Esophagus squamous epithelium (tissue), 4 donors: Measurements from ENCODE around the gene HP1BP3.

Source experiments
- CTCF ChIP-seq, 6 experiments: fragments of 450-650 bp in 4 of 6; fragments of 200-600 bp in 2 of 6; sonication (generic) in 2 of 6; IDR thresholded peaks; one replicate each; pipeline ENCODE4 v1.5.1; 2016 to 2019; ENCODE audit warnings: antibody characterized with exemption in 6 of 6, mild to moderate bottlenecking in 4 of 6, moderate library complexity in 4 of 6
- POLR2A ChIP-seq, 4 donors: fragments of 450-650 bp; IDR thresholded peaks; one replicate each; pipeline ENCODE4 v1.6.1; 2017; ENCODE audit warnings: antibody characterized with exemption in 4 of 4, mild to moderate bottlenecking in 4 of 4, moderate library complexity in 3 of 4

GRCh38 chr1:20740781-20741180, 46.3 kb downstream of the HP1BP3 start:
- no peak for TF ChIP-seq CTCF (IDR thresholded peaks at IDR 0.05)
- TF ChIP-seq POLR2A (IDR thresholded peaks at IDR 0.05): no peak
